IPS-20b (cell line): Measurements from ENCODE around the gene IL31.

Experiments used
- H3K27ac ChIP-seq: one replicate; pipeline ENCODE4 v1.5.1; 2013; ENCODE audit warnings: low read length
- H3K27me3 ChIP-seq: 2 replicates; pipeline ENCODE4 v1.6.1; 2013; ENCODE audit warnings: mild to moderate bottlenecking, low read length, inconsistent platforms; ENCODE audit not compliant: insufficient read depth
- H3K36me3 ChIP-seq: 2 replicates; pipeline ENCODE4 v1.6.1; 2013; ENCODE audit warnings: low read depth, mild to moderate bottlenecking, inconsistent platforms, low read length, moderate library complexity; ENCODE audit not compliant: insufficient read depth
- H3K4me1 ChIP-seq: 2 replicates; pipeline ENCODE4 v1.6.1; 2013; ENCODE audit warnings: mild to moderate bottlenecking, control low read depth, inconsistent platforms, low read length, moderate library complexity; ENCODE audit not compliant: insufficient read depth
- H3K4me3 ChIP-seq: 2 replicates; pipeline ENCODE4 v1.5.1; 2013; ENCODE audit warnings: mild to moderate bottlenecking, low read length, inconsistent platforms
- H3K9ac ChIP-seq: 2 replicates; pipeline ENCODE4 v1.6.1; 2013; ENCODE audit warnings: low read depth, mild to moderate bottlenecking, inconsistent platforms, low read length, moderate library complexity
- H3K9me3 ChIP-seq: 2 replicates; pipeline ENCODE4 v1.6.1; 2013; ENCODE audit warnings: mild to moderate bottlenecking, low read depth, low read length, inconsistent platforms; ENCODE audit not compliant: insufficient read depth

Gene IL31

GRCh38 chr12:122125452-122126341 lies 48.3 kb downstream of the IL31 start:
- Histone ChIP-seq H3K27me3 (no peaks in the 10 kb centered on the region), H3K4me3 (no peak overlapping the region), H3K36me3 (peaks cover 24% of the 10 kb centered on the region), H3K27ac (no peak overlapping the region), H3K9me3 (no peaks in the 10 kb centered on the region), H3K4me1 (peaks cover 5% of the 10 kb centered on the region; the same call in 1 of the 2 replicates), H3K9ac (no peak overlapping the region; the same call in 1 of the 2 replicates)

- no peak overlapping the region for H3K9ac ChIP-seq
- H3K4me1 ChIP-seq = peaks cover 5% of the 10 kb centered on the region; the same call in 1 of the 2 replicates
- H3K4me3 ChIP-seq = no peak overlapping the region
- peaks cover 11% of the 10 kb centered on the region; the same call in 1 of the 2 replicates for H3K36me3 ChIP-seq
- H3K27me3 ChIP-seq = no peaks in the 10 kb centered on the region
- H3K27ac ChIP-seq = no peak overlapping the region
- no peaks in the 10 kb centered on the region for H3K9me3 ChIP-seq
These were observed 49.7 kb downstream of the IL31 start for GRCh38 chr12:122124370-122124769.

- Histone ChIP-seq H3K4me1 (peaks cover 5% of the 10 kb centered on the region; the same call in 1 of the 2 replicates), H3K36me3 (peaks cover 6% of the 10 kb centered on the region; the same call in 1 of the 2 replicates), H3K4me3 (no peak overlapping the region), H3K27ac (no peak overlapping the region), H3K9me3 (no peaks in the 10 kb centered on the region), H3K27me3 (no peaks in the 10 kb centered on the region), H3K9ac (no peak overlapping the region)
These were observed 50.3 kb downstream of the IL31 start for GRCh38 chr12:122123761-122124145.

GRCh38 chr12:122123051-122123760 lies 50.8 kb downstream of the IL31 start:
- peaks cover 5% of the 10 kb centered on the region; the same call in 1 of the 2 replicates for H3K4me1 ChIP-seq
- H3K36me3 ChIP-seq = peaks cover 3% of the 10 kb centered on the region; the same call in 1 of the 2 replicates
- H3K9me3 ChIP-seq = no peaks in the 10 kb centered on the region
- no peak overlapping the region for H3K9ac ChIP-seq
- no peak overlapping the region for H3K27ac ChIP-seq
- no peaks in the 10 kb centered on the region for H3K27me3 ChIP-seq
- no peak overlapping the region for H3K4me3 ChIP-seq
